ENCODE measurements around the gene SMPD2.
"Not testable (repeated sequence)": the region's sequence is repeated elsewhere in the genome, so short reads cannot be mapped to it uniquely, and the experiment has no call there.

SMPD2 gene

GRCh38 chr6:109458774-109459531 lies 18.4 kb downstream of the SMPD2 start:
- peak; percentile 65 for DNase-seq (ENCODE audit: low read depth)
- no peak for TF ChIP-seq POLR2A (IDR thresholded peaks at IDR 0.05; ENCODE audit: extremely low read depth, insufficient read length)
- no peak; the same call in 1 of the 2 replicates for TF ChIP-seq MYC (IDR thresholded peaks at IDR 0.05; ENCODE audit: low read depth, low read length)
- TF ChIP-seq MAX (IDR thresholded peaks at IDR 0.05; ENCODE audit: low read depth, low read length) = peak; percentile 78
- no peak for TF ChIP-seq CTCF (IDR thresholded peaks at IDR 0.05; ENCODE audit: low read depth, low read length)
- H3K4me3 ChIP-seq (ENCODE audit: low read depth, low read length) = no peak overlapping the region

GRCh38 chr6:109460161-109460829 lies 19.8 kb downstream of the SMPD2 start:
- DNase-seq (ENCODE audit: low read depth) = no peak
- H3K4me3 ChIP-seq (ENCODE audit: low read depth, low read length) = no peak overlapping the region
- TF ChIP-seq MAX (IDR thresholded peaks at IDR 0.05; ENCODE audit: low read depth, low read length) (no peak), POLR2A (IDR thresholded peaks at IDR 0.05; ENCODE audit: extremely low read depth, insufficient read length) (no peak), CTCF (IDR thresholded peaks at IDR 0.05; ENCODE audit: low read depth, low read length) (no peak), MYC (IDR thresholded peaks at IDR 0.05; ENCODE audit: low read depth, low read length) (no peak)

GRCh38 chr6:109461205-109461604 lies 20.7 kb downstream of the SMPD2 start:
- H3K4me3 ChIP-seq (ENCODE audit: low read depth, low read length); DNase-seq (ENCODE audit: low read depth): not testable (repeated sequence)

GRCh38 chr6:109461733-109462526 lies 21.4 kb downstream of the SMPD2 start:
- H3K4me3 ChIP-seq (ENCODE audit: low read depth, low read length) = no peak overlapping the region
- DNase-seq (ENCODE audit: low read depth) = no peak
- no peak for TF ChIP-seq POLR2A (IDR thresholded peaks at IDR 0.05; ENCODE audit: extremely low read depth, insufficient read length)
- TF ChIP-seq CTCF (IDR thresholded peaks at IDR 0.05; ENCODE audit: low read depth, low read length) = no peak
- TF ChIP-seq MYC (IDR thresholded peaks at IDR 0.05; ENCODE audit: low read depth, low read length) = no peak
- TF ChIP-seq MAX (IDR thresholded peaks at IDR 0.05; ENCODE audit: low read depth, low read length) = no peak

- no peak overlapping the region for H3K4me3 ChIP-seq (ENCODE audit: low read depth, low read length)
- no peak for DNase-seq (ENCODE audit: low read depth)
- TF ChIP-seq POLR2A (IDR thresholded peaks at IDR 0.05; ENCODE audit: extremely low read depth, insufficient read length) (no peak), MYC (IDR thresholded peaks at IDR 0.05; ENCODE audit: low read depth, low read length) (no peak), MAX (IDR thresholded peaks at IDR 0.05; ENCODE audit: low read depth, low read length) (no peak), CTCF (IDR thresholded peaks at IDR 0.05; ENCODE audit: low read depth, low read length) (no peak)
These were observed 25.2 kb downstream of the SMPD2 start for GRCh38 chr6:109465772-109466171.

All from NB4 (cell line).